TTC549 (cell line): ENCODE data around the gene KLHL24.
"Not testable (repeated sequence)": the region's sequence is repeated elsewhere in the genome, so short reads cannot be mapped to it uniquely, and the experiment has no call there.

Source experiments
- FAIRE-seq: peaks from 2 replicates; lab custom pipeline; 2012; peaks lifted over from hg19 to GRCh38; lab: Jason Lieb, UNC

The KLHL24 gene

GRCh38 chr3:183697610-183698317 is 62.3 kb downstream of the KLHL24 start, which contains the start of gene YEATS2:
Gene YEATS2 (plus strand): TSS chr3:183697797. CDS start chr3:183715163, 17,366 bp downstream.
- no peak for FAIRE-seq

- no peak for FAIRE-seq
Observed at GRCh38 chr3:183698318-183698751, 62.9 kb downstream of the KLHL24 start.

- no peak for FAIRE-seq
Observed at GRCh38 chr3:183698756-183699155, 63.3 kb downstream of the KLHL24 start.

DNA sequence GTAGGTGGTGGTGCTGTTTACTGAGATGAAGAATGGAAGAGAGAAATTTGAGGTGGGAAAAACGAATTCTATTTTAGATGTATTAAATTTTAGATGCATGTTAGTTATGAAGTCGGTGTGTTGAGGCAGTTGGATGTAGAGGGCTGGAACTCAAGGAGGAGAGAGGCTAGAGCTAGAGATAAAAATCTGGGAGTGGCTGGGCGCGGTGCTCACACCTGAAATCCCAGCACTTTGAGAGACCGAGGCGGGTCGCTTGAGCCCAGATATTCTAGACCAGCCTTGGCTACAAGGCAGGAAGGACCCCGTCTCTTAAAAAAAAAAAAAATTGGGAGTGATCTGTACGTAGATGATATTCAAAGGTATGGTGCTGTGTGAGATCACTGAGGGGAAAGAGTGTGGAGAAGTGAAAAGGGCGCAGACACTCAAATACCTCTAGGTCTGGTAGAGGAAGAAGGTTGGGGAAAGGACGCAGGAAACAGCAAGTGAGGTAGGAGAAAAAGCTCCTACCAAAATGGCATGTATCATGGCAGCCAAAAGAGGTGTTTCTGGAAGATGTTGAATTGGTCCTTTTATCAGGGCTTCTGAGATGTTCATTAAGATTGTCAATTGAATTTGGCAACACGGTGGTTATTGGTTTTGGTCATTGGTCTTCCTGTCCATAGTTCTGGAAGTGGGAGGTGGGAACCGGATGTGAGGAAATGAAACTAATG is 64.0 kb downstream of the KLHL24 start:
- no peak for FAIRE-seq

DNA sequence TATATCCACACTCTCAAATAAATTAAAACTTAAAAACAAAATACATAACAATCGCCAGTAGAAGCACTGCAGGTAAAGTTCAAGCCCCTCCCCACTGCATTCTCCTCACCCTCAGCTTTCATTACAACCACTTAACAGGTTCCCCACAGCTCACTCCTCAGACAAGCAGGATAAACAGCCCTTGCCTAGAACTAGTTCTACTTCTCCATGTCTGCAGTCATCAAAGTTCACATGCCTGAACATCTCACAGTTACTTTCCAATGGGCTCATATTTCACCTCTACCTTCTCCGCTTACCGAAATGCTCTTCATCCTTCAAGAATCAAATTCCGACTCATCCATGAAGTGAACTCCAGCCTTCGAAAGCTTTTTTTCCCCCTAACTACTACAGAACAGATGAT is 66.3 kb downstream of the KLHL24 start:
- no peak for FAIRE-seq

DNA sequence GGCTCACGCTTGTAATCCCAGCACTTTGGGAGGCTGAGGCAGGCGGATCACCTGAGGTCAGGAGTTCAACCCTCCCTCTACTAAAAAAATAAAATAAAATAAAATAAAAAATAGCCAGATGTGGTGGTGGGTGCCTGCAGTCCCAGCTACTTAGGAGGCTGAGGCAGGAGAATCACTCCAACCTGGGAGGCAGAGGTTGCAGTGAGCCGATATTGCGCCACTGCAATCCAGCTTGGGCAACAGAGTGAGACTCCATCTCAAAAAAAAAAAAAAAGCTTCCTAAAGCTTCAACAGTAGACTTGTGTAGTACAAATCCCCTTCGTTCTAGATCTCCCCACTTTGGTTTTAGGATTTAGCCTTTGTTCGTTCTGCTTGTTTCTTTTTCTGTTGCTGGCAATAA is 68.5 kb downstream of the KLHL24 start:
- not testable (repeated sequence) for FAIRE-seq

DNA sequence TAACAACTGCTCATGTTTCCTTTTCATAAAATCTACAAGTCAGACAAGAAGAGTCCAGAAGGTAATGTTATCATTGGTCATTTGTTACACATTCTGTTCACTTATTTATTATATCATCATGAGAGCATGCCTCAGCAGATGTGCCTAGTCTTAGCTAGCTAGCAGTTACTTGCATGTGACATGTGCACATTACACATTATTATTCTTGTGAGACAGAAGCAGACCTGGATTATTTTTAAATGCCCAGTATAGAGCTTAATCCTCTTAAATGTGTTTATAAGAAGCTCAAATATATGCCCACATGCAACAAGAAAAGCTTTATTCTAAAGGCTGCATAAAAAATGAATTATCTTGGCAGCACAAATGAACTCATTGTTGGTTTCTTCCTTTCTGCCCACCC is 74.8 kb downstream of the KLHL24 start:
- FAIRE-seq: no peak

DNA sequence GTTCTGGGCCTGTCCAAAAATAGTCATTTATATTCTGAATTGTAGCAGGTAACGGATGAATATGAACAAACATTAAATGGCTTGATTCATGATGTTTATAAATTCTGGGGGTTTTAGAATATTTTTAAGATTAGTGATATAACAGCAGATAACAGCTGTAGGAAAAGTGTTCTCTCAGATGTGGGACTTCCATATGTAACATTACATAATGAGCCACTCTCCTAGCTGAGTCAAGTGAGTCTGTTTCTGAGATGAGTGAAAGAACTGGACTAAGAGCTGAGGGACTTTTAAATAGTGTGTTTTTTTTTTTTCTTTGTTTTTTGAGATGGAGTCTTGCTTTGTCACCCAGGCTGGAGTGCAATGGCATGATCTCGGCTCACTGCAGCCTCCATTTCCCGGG is 76.1 kb downstream of the KLHL24 start:
- FAIRE-seq: no peak

DNA sequence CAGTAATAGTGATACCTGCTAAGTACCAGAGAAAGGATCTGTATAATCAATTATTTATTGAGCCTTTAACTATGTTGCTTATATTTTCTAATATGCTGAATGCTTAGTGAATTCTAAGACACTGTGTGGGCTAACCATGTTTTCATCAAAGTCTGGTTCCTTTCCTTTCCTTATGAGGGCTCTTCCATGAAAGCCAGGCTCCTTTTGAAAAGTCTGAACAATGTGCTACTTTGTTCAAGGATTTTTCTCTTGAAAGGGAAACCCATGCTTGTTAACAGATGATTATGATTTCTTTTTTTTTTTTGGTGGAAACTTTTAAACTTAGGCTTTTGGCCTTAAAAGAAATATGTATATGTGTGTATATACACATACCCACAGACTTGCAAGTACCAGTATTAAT is 79.2 kb downstream of the KLHL24 start:
- no peak for FAIRE-seq

DNA sequence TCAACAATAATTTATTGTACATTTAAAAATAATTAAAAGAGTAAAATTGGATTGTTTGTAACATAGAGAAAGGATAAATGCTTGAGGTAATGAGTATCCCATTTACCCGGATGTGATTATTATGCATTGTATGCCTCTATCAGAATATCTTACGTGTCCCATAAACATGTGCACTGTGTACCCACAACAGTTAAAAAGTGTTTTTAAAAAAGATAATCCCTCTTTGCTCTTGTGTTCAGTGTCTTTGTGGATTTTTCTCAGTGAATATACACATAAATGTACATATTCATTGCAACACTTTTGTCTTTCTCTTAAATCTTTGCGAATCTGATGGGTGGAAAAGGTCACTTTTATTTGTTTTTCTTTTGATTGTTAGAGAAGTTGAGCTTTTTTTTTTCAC is 82.6 kb downstream of the KLHL24 start:
- FAIRE-seq: no peak

GRCh38 chr3:183725387-183725786 is 90.0 kb downstream of the KLHL24 start:
- no peak for FAIRE-seq

- FAIRE-seq: no peak
Observed at GRCh38 chr3:183728204-183728603, 92.8 kb downstream of the KLHL24 start.

DNA sequence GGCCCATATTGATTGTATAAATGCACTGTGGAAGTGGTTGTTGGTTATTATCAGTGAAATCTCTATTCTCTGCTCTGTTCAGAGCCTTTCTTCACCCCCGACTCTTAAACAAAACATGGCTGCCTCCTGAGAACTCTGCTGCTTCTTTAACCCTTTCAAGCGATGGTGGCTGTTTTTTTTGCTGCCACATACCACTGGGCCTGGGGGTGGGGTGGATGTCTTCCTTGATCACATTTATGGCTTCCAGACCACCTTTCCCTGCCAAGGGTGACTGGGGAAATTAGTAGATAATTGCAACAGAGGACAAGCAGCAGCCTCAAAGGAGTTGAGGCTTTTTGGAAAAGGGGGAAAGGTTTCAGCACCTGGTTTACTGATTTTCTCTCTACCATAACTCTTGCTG is 94.9 kb downstream of the KLHL24 start:
- no peak for FAIRE-seq

- no peak for FAIRE-seq
Observed at GRCh38 chr3:183731611-183732010, 96.2 kb downstream of the KLHL24 start.

DNA sequence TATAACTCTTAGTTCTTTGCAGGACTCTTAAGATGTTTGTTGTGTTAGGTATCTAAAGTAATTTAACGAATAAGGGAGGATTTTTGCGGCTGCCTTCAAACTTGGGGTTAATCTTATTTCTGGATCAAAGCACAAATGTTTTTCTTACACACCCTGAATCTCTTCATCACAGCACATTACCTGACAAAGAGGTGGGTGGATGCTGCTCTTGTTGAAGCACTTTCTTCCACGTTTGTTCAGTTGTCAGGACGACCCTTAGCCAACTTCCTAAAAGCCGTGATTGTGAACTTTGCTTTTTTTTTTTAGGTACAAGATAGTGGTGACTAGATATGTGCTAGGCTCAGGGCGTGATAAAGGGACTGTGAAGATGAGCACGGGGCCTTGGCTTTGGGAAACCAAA is 98.1 kb downstream of the KLHL24 start:
- no peak for FAIRE-seq
